Astrocyte of the cerebellum (primary cell): ENCODE results near the gene LMCD1.

Source experiments
- DNase-seq: peaks from one replicate; pipeline ENCODE4 v3.0.0-alpha.2; 2011; ENCODE audit warnings: low read depth
- H3K4me3 ChIP-seq: 2 replicates; pipeline ENCODE4 v1.5.1; 2011; ENCODE audit warnings: mild to moderate bottlenecking, low read depth, low read length, moderate library complexity
- in situ Hi-C: cut with HindIII; loops from 2 replicates; pipeline ENCODE4 v1.10.0; 2017; ENCODE audit warnings: low sequenced_read_pairs
- TF ChIP-seq, protein P1 (sequence below): IDR thresholded peaks from 2 replicates; pipeline ENCODE4 v1.5.1; 2012; ENCODE audit warnings: low read length, low read depth, moderate library complexity, mild to moderate bottlenecking; ENCODE audit errors: missing control alignments

LMCD1 gene

DNA sequence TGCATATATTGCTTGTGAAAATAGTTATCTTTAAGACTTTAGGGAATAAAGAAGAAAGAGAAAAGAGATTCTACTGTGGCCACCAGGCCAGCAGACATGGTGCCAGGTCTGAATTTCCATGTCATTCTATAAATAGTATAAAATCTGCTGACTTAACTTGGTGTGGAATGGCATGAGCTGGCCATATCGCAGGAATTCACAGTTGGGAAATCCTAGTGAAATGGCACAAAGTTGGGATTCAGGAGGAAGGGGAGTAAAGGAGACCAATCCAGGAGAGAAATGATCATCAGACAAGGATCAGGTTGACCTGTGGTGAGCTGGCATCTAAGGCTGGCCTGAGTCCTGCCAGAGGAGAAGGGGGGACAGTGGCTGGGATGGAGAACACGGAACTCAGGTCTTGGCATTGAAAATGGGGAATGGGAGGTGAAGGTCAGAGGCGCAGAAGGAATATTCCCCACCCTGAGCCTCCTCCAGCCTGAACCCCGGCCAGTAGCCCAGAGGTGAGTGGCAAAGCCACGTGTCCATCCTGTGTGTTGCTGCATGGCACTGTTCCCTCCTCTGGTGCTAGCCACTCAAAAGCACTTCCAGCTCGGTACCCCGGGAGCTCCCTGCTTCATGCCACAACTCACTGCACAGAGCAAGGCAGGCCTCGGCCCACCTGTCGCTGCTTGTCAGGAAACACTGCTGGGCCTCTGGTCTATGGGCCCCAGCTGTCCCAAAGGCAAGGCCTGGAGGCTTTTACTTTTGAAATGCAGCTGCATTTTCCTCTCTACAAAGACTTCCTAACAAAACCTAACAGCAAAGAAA lies 91.6 kb downstream of the LMCD1 start:
- no peak overlapping the region for H3K4me3 ChIP-seq
- in situ Hi-C loops, result no loop called here
- TF ChIP-seq, protein P1, sequence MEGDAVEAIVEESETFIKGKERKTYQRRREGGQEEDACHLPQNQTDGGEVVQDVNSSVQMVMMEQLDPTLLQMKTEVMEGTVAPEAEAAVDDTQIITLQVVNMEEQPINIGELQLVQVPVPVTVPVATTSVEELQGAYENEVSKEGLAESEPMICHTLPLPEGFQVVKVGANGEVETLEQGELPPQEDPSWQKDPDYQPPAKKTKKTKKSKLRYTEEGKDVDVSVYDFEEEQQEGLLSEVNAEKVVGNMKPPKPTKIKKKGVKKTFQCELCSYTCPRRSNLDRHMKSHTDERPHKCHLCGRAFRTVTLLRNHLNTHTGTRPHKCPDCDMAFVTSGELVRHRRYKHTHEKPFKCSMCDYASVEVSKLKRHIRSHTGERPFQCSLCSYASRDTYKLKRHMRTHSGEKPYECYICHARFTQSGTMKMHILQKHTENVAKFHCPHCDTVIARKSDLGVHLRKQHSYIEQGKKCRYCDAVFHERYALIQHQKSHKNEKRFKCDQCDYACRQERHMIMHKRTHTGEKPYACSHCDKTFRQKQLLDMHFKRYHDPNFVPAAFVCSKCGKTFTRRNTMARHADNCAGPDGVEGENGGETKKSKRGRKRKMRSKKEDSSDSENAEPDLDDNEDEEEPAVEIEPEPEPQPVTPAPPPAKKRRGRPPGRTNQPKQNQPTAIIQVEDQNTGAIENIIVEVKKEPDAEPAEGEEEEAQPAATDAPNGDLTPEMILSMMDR, result no peak
- DNase-seq, result no peak

DNA sequence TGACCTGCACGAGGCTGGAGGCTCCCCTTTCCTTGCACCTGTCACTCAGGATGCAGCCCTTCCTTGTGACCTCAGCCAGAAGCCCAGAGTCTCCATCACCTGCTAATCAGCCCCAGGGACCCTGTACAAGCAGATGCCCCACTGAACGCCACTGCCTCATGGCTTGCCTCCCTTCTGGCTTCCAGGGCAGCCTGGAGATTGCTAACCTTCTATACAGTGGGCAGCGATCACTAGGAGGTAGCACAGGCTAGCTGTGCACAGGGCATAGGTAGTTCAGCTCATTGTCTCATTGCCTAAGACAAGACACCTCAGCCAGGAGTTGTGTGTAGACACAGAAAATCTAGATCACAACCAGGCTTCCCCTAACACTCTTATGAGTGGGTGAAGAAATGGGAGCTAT lies 93.6 kb downstream of the LMCD1 start:
- TF ChIP-seq, protein P1, result no peak
- H3K4me3 ChIP-seq, result no peak overlapping the region
- no peak for DNase-seq
- in situ Hi-C loops, result no loop called here

DNA sequence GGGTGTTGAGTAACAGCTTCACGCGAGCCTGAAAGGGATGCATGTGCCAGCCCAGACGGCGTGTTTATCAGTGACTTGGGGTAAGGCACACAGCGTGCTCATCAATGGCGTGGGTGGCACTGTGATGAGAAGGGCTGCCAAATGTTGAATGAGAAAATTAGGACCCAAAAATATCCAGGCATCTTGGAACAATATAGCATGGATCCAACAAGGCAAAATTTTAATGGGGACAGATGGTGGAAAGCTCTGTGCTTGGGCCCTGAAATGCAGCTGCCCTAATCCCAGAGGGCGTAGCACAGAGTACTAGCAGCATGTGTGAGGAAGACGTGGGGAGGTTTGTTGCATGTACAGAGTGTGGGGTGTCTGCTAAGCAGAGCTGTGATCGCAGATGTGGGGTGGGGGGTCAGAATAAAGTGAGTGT lies 94.1 kb downstream of the LMCD1 start:
- DNase-seq, result no peak
- TF ChIP-seq, protein P1, result no peak
- in situ Hi-C loops, result no loop called here
- no peak overlapping the region for H3K4me3 ChIP-seq

DNA sequence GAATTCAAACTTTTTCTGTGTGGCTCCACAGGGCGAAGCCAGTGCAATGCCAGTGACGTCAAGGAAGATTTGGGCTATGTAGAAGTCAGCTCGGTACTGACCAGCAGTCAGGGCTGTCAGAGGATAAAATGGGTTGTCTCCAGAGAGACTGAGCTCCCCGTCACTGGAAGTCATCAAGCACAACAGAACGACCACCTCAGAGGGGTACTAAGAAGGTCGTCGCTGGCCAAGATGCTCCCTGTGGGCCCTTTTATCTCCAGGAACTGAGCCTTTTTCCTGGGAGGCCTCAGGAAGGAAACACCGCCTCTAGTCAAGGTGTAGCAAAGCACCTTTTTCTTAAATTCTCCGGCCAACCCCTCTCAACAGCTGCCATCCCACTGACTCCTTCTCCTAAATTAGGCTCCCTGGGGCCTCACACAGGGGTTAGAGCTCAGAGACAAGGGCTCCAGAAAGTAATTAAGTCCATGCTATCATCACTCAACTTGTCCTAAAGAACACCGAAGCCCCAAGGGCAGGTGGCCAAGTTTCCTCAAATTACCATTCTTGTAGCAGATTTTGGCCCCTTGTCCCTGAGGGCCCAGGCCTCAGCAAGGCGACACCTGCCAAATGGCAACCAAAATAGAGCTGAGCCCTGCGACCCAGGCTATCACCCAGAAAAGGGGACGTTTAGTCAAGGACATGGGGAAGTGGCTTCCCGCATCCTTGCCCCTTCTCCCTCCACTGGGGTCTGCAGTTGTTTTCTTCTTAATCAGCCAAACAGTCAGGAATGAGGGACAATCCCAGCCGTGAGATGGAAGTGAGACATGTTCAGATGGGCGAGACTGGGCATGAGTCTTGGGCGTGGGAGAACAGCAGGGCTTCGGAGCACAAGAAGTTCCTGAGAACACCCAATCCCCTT lies 94.9 kb downstream of the LMCD1 start:
- DNase-seq, result no peak
- TF ChIP-seq, protein P1, result no peak
- no peak overlapping the region for H3K4me3 ChIP-seq
- in situ Hi-C loops, result no loop called here

DNA sequence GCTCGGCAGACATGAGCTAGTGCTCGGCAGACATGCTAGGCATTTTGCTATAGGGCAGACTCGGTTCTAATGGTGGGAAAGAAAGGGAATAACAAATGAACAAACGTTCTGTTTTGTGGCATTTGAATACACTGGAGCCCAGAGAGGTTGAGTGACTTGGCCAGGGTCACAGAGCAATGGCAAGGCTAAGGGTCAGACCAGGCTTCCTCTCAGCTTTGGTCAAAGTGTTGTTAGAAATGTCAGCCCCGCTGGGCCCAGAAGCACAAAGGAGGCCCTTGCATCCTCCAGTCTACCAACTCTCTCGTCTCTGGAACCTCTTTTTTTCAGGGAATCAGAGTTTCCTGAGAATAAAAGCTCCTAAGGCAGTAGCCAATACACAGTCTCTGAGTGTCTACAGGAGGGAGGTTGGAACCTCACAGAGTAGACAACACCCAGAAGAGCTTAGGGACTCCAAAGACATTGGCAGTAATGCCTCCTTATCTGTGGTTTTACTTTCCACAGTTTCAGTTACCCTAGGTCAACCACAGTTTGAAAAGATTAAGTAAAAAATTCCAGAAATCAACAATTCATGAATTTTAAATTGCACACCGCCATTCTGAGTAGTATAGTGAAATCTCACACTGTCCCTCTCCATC lies 95.7 kb downstream of the LMCD1 start:
- in situ Hi-C loops, result no loop called here

DNA sequence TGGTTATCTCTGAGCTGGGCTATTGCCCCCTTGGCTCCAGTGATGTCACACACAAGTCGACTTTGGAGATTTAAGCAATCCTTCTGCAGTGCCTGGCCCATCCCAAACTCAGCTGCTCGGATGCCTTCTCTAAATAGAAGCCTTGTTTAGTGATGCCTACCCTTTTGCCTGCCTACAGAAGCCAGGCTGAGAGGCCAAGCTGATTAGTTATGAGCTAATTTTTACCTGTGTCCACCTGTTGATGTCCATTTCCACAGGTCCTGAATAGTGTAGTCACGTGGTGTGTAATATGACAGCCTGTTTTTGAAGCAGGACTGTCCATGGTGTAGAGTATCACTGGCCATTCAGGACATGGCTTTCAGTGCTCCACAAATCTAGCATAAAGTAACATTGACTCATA lies 97.5 kb downstream of the LMCD1 start:
- TF ChIP-seq, protein P1, result no peak
- no peak for DNase-seq
- H3K4me3 ChIP-seq, result no peak overlapping the region
- in situ Hi-C loops, result no loop called here

More for the DNA sequence above, 95.7 kb downstream of the LMCD1 start:
- DNase-seq, result no peak
- TF ChIP-seq, protein P1, result no peak
- H3K4me3 ChIP-seq, result no peak overlapping the region
